KMS-11 (cell line): ENCODE results near the gene TRERF1.

Source experiments
- H2AFZ ChIP-seq: fragments of 200-600 bp; sonication (generic); 2 replicates; pipeline ENCODE4 v1.6.1; 2016; ENCODE audit warnings: antibody characterized with exemption, mixed run types, low read depth
- H3K27ac ChIP-seq: fragments of 200-600 bp; sonication (generic); 2 replicates; pipeline ENCODE4 v1.6.1; 2016; ENCODE audit warnings: mild to moderate bottlenecking, mixed run types
- H3K27me3 ChIP-seq: fragments of 200-600 bp; sonication (generic); 2 replicates; pipeline ENCODE4 v1.6.1; 2017; ENCODE audit warnings: mild to moderate bottlenecking, low read depth, mixed run types, moderate library complexity; ENCODE audit not compliant: insufficient read depth
- H3K36me3 ChIP-seq: fragments of 200-600 bp; sonication (generic); 2 replicates; pipeline ENCODE4 v1.6.1; 2017; ENCODE audit warnings: mild to moderate bottlenecking, mixed run types; ENCODE audit not compliant: insufficient read depth
- H3K4me1 ChIP-seq: fragments of 200-600 bp; sonication (generic); 2 replicates; pipeline ENCODE4 v1.6.1; 2016; ENCODE audit warnings: mild to moderate bottlenecking, low read depth, mixed run types; ENCODE audit not compliant: poor library complexity, severe bottlenecking
- H3K4me2 ChIP-seq: fragments of 200-600 bp; sonication (generic); 2 replicates; pipeline ENCODE4 v1.7.0; 2016; ENCODE audit warnings: mild to moderate bottlenecking, mixed run types
- H3K4me3 ChIP-seq: fragments of 200-600 bp; sonication (generic); IDR thresholded peaks from 2 replicates; pipeline ENCODE4 v1.6.1; 2017; ENCODE audit warnings: low read depth, low read length, mixed read lengths; ENCODE audit not compliant: insufficient read depth
- H3K79me2 ChIP-seq: fragments of 200-600 bp; sonication (generic); 2 replicates; pipeline ENCODE4 v1.6.1; 2016; ENCODE audit warnings: low read depth, mixed run types; ENCODE audit not compliant: insufficient read depth
- H3K9ac ChIP-seq: fragments of 200-600 bp; sonication (generic); 2 replicates; pipeline ENCODE4 v1.6.1; 2016; ENCODE audit warnings: mild to moderate bottlenecking, mixed run types
- H4K20me1 ChIP-seq: fragments of 200-600 bp; sonication (generic); 2 replicates; pipeline ENCODE4 v1.6.1; 2016; ENCODE audit warnings: mild to moderate bottlenecking, mixed run types; ENCODE audit not compliant: insufficient read depth
- CTCF ChIP-seq: fragments of 200-600 bp; sonication (generic); conservative IDR thresholded peaks from 2 replicates; pipeline ENCODE4 v1.6.1; 2017; ENCODE audit warnings: low read depth, mild to moderate bottlenecking, antibody characterized with exemption, low read length, moderate library complexity, mixed read lengths

The TRERF1 gene

GRCh38 chr6:42394881-42395620 is 56.7 kb downstream of the TRERF1 start:
- Histone ChIP-seq H3K79me2 (no peaks in the 10 kb centered on the region), H3K27me3 (no peaks in the 10 kb centered on the region), H3K36me3 (no peaks in the 10 kb centered on the region), H2AFZ (no peak overlapping the region), H3K27ac (no peak overlapping the region), H3K4me3 (no peak overlapping the region), H3K9ac (no peak overlapping the region), H4K20me1 (no peaks in the 10 kb centered on the region), H3K4me1 (peaks cover 9% of the 10 kb centered on the region), H3K4me2 (no peak overlapping the region)
- no peak for TF ChIP-seq CTCF

- TF ChIP-seq CTCF: no peak
- Histone ChIP-seq H3K27me3 (no peaks in the 10 kb centered on the region), H3K4me1 (peaks cover 9% of the 10 kb centered on the region), H3K4me3 (no peak overlapping the region), H4K20me1 (no peaks in the 10 kb centered on the region), H3K9ac (no peak overlapping the region), H3K79me2 (no peaks in the 10 kb centered on the region), H3K27ac (no peak overlapping the region), H3K4me2 (no peak overlapping the region), H2AFZ (no peak overlapping the region), H3K36me3 (no peaks in the 10 kb centered on the region)
These were observed 57.6 kb downstream of the TRERF1 start for GRCh38 chr6:42394151-42394550.

GRCh38 chr6:42393339-42393738 is 58.4 kb downstream of the TRERF1 start:
- Histone ChIP-seq H3K27ac (no peak overlapping the region), H3K4me3 (no peak overlapping the region), H3K36me3 (no peaks in the 10 kb centered on the region), H3K79me2 (no peaks in the 10 kb centered on the region), H3K4me1 (peaks cover 13% of the 10 kb centered on the region), H3K4me2 (no peak overlapping the region), H2AFZ (no peak overlapping the region), H3K27me3 (no peaks in the 10 kb centered on the region), H3K9ac (no peak overlapping the region), H4K20me1 (no peaks in the 10 kb centered on the region)
- no peak for TF ChIP-seq CTCF

GRCh38 chr6:42392833-42393232 is 58.9 kb downstream of the TRERF1 start:
- Histone ChIP-seq H3K27me3 (no peaks in the 10 kb centered on the region), H3K9ac (no peak overlapping the region), H3K27ac (no peak overlapping the region), H4K20me1 (no peaks in the 10 kb centered on the region), H3K4me1 (peaks cover 19% of the 10 kb centered on the region), H2AFZ (no peak overlapping the region), H3K4me3 (no peak overlapping the region), H3K4me2 (no peak overlapping the region), H3K79me2 (no peaks in the 10 kb centered on the region), H3K36me3 (no peaks in the 10 kb centered on the region)
- TF ChIP-seq CTCF: no peak
